Stimulated activated CD8-positive, alpha-beta memory T cell treated with anti-CD3 and anti-CD28 coated beads, Interleukin-15, amount 100 ng/mL, for 1 hour (primary cell): ENCODE results near the gene FUT2.
"Not testable (repeated sequence)": the region's sequence is repeated elsewhere in the genome, so short reads cannot be mapped to it uniquely, and the experiment has no call there.

Source experiments
- DNase-seq: peaks from one replicate; pipeline ENCODE4 v3.0.0-alpha.2; 2020; ENCODE audit warnings: low read depth

FUT2 gene

DNA sequence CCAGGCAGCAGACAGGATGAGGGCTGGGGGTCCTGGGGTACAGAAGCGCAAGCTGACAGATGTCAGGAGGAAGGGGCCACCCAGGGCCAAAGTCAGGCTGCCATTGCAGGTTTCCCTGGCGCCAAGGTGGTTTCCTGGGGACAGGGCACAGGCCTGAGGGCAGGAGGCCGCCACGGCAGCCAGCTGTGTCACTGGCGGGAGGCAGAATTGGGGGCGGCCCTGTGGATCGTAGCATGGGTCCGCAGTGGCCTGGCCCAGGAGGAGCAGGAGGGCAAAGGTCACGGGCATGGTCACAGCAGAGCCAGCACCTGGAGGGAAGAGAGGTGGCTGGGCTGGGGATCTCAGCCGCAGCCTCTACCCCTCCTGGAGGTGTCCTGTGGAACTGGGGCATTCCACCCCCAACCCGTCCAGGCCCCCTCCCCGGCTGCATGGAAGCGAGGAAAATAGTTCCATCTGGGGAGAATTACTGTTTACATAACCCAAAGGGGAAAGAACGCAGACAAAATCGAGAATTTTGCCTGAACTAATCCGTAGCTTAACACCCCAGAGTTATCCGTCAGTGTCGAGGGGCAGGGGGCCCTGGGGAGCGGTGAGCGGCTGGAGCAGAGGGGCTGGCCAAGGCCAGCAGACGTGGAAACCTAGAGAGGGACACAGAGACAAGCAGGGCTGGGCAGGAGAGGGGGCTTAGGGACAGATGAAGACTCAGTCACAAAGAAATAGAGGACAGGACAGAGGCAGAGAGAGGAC lies 24.9 kb upstream of the FUT2 start:
- DNase-seq, result no peak

DNA sequence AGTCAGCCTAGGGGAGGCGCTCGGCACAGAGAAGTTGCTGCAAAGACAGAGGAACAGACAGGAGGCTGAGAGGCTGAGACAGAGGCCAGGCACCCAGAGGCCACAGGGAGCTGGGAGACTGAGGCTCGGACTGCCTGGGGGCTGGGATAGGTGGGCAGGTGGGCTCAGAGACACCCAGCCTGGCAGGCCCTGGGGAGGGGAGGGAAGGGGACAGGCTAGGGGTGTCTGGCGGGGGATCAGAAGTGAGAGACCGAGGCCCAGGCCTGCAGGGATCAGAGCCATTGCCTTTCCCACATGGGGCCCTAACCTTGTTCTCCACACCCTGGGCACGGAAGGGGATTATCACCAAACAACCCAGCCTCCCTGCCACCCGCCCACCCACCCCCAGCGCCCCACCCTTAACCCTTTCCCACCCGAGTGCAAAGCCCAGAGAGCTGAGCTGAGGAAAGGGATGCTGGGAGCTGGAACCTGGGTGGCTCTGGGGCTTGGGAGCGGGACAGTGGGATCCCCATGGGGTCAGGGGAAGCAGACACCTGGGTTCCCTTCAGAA lies 24.2 kb upstream of the FUT2 start:
- no peak for DNase-seq

DNA sequence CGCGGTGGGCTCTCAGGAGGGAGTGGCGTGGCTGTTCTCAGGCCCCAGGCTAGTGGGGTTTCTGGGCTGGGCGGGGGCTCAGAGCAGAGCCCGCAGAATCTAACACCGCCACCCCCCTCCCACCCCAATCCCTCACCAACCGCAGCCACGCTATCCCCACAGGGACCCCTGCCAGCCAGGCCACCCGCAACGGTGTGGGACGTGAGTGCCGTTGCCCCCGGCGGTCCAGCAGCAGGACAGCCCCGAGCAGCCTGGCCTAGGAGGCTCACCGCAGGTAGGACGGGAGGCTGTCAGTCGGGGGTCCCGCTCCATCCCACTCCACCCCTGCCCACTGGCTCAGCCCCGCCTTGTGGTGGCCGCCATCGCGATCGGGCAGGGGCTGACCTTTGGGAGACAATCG lies 22.8 kb upstream of the FUT2 start, which contains the start of gene NTN5:
NTN5 (minus strand) TSS at position 24 of the 400 bp plus-strand sequence. CDS start 2,031 bp downstream, outside the sequence.
- DNase-seq, result no peak

DNA sequence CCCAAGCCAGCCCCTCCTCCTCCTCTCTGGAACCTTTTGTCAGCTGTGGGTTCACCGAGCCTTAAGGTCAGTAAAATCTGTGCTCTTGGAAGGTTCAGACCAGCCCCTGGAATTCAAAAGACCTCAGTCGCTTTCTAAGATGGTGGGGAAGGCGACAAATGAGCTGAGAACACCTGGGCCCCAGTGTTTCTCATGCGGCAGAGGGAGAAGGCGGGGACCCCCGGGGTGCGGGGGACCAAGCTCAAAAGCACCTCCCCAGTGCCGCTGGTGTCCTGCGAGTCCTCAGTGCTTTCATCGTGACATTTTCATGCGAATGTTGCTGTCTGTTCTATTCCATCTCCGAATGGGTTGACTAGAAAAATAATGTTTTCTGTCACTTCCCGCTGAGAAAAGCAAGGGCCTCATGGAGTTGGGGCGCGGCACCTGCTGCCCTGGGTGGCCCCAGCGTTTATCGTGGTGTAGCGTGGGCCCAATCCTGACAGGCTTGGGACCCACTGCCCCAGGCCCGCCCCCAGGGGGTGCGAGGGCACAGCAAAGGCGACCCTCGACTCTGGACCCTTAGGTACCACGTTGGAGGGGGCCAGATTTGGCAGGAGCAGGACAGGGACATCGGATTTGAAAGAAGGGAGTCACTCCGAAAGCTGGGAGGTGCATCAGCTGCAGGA lies 22.2 kb upstream of the FUT2 start:
- no peak for DNase-seq

DNA sequence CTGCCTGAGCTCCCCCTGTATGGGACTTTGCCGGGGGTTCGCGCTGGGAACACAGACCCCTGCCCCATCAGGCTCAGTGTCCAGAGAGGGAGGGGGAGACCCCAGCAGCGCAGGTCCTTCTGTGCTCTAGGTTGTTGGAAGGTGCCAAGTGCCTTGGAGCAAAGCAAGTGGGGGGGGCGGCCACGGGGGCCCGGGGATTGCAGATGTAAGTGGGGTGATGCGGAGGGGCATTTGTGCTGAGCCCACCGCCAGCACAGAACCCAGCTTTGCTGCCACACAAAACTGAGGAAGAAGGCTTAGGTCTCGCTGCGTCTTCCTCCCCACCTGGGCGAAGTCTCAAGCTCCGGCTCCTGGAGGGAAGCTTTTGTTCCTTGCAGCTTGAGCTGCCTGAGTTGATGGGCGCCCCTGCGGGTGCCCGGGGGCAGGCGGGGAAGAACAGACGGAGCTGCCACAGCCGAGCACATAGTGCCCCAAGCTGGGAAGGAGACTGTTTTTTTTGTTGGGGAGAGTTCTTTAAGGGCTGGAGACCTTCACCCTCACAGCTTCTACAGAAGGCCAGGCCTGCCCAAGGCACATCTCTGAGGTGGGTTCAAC lies 21.5 kb upstream of the FUT2 start:
- DNase-seq, result no peak

DNA sequence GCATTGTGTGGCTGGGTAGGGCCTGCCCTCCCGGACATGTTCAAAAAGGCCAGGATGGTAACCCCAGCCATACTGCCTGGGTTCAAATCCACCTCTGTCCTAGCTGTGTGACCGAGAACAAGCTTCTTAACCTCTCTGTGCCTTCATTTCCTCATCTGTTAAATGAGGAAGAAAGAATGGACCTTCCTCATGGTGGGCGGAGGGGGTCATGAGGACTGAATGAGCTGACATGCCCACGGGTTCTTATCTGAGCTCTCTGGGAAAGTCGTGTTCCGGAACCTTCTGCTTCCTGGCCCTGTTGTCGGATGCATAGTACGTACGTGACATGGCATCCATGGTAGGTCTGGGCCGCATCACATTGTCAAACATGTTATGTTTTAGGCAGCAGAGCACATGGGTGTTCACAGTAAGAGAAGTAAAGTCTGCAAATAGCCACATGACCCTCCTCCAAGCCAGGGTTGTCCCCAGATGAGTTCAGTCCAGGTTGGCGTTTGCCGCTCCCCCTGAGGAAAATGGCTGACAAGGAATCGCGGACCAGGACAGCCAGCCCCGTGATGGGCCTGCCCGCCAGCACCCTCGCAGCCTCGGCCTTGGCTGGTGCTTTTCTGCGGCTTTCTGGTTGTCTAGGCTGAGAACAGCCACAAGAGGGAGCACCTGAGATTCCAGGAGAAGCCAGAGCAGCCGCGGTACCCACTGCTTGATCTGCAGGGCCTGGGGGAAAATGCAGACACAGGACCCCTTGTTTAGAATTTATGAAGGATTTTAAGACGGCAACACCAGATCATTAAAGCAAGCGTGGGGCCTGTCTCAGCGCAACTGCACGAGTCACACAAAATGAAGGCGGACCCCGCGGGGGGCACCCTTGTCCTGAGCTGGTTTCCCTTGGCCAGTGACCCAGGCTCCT lies 20.6 kb upstream of the FUT2 start:
- peak; percentile 54 for DNase-seq

DNA sequence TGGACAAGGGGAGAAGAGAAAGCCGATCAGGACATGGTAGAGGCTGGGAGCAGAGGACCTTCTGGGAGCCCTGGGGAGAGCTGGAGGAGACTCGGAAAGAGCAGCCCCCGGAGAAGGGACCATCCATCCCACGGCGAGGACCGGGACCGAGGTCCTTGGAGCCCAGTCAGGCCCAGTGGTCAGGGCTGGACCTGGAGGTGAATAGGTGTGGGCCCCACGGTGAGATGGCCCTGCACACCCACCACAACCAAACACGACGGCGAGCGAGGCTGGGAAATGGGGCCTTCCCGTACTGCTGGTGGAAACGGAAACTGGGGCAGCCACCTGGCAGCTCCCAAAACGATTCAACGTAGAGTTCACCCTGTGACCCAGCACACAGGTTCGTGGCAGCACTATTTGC lies 19.3 kb upstream of the FUT2 start:
- no peak for DNase-seq

DNA sequence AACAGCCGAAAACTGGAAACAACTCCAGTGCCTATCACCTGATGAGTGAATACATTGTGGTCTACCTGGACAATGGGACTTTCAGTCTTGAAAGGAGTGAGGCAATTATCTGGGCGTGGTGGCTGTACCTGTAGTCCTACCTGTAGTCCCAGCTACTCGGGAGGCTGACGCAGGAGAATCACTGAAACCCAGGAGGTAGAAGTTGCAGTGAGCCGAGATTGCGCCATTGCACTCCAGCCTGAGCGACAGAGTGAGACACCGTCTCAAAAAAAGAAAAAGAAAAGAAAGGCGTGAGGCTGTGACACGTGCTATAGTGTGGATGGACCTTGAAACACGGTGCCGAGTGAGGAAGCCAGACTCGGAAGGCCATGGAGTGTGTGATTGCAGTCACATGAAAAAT lies 18.9 kb upstream of the FUT2 start:
- no peak for DNase-seq

DNA sequence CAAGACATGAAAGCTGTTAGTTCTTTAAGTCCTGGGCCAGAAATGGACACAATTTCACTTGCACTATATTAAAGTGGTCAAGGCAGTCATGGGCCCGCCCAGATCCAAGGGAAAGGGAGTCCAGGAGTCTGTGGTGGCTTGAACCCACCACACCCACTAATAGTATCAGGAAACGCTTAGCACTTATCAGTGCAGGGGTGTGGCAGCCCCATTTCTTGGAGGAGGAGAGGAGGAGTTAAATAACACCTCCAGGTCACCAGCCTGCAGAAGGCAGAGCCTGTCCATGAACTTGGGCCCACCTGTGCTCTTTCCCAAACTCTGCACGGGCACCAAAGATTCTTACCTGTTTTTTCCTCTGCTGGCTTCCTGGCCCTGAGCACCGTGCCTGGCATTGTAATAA lies 17.6 kb upstream of the FUT2 start:
- DNase-seq, result no peak

DNA sequence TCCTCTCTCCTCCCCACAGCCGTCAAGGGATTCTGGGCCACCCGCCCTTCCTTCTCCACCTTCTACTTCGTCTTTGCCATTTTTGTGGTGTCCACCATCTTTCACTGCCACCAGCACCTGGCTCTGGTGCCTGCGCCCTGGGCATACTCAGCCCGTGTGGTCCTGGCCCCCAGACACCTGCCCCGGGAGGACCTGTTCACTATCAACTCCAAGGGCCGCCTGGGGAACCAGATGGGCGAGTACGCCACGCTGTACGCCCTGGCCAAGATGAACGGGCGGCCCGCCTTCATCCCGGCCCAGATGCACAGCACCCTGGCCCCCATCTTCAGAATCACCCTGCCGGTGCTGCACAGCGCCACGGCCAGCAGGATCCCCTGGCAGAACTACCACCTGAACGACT lies 15.8 kb upstream of the FUT2 start:
- DNase-seq, result not testable (repeated sequence)

DNA sequence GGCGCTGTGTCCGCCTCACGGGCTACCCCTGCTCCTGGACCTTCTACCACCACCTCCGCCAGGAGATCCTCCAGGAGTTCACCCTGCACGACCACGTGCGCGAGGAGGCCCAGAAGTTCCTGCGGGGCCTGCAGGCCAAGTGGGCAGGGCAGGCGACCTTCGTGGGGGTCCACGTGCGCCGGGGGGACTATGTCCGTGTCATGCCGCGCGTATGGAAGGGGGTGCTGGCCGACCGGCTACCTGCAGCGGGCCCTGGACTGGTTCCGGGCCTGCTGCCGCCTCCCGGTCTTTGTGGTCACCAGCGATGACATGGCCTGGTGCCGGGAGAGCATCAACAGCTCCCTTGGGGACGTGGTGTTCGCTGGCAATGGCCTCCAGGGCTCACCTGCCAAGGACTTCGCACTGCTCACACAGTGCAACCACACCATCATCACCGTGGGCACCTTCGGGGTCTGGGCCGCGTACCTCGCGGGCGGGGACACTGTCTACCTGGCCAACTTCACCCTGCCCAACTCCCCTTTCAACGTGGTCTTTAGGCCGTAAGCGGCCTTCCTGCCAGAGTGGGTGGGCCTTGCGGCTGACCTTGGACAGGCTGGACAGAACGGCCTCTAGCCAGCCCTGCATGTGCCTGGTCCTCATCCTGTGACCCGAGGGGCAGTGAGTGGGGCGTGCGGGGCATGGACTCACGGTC lies 15.2 kb upstream of the FUT2 start:
- DNase-seq, result no peak

DNA sequence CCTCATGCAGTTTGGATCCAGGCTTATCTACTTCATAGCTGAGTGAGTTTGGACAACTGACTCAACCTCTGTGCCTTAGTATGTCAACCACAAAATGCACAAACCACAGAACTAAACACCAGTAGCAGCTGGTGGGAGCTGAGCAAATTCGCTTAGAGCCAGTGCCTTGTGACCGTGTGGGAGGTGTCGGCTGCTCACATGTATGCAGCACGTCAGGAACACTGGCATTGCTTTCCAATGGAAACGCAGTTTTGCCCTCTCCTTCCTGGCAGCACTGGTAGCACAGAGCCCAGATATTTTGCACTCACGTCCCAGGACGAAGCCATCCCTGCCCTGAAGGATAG lies 14.7 kb upstream of the FUT2 start:
- DNase-seq, result no peak

DNA sequence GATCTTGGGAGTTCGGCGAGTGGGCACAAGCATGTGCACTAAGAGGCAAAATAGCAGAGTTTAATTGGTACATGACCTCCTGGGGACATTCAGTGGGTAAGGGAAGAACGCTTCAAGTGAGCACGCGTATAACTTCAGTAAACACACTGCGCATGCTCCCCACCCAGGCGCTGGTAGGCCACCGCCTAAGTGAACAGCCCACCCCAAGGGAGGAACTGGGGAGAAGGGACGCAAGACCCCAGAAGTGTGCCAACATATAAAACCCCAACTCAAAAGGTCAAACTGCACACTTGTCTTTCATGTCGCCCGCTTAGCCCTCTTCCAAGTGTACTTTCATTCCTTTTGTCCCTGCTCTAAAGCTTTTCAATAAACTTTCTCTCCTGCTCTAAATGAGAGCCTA lies 12.4 kb upstream of the FUT2 start:
- DNase-seq, result no peak

DNA sequence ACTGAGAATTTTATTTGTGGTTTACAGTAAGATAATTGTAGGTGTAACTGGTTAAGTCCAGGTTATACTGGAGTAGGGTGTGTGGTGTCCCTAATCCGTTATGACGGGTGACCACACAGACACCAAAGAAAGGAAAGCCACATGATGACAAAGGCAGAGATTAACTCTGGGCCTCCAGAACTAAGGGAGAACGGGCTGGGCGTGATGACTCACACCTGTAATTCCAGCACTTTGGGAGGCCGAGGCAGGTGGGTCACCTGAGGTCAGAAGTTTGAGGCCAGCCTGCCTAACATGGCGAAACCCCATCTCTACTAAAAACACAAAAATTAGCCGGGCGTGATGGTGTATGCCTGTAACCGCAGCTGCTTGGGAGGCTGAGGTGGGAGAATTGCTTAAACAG lies 10.2 kb upstream of the FUT2 start:
- DNase-seq, result no peak

DNA sequence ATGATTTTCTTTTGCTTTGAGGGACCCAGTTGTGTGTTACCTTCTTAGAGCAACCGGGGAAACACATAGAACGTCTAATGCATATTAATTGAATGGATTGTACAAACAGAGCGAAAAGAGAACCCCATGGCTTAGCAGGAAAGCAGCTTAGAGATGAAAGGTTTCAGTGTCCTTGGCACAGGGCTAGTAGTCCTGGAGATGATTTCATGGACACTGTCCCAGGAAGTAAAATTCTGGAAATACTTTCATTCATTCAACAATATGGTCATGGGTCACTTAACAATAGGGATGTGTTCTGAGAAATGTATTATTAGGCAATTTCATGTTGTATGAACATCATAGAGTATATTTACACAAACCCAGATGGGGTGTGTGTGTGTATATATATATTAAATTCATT lies 9.7 kb upstream of the FUT2 start:
- DNase-seq, result no peak

DNA sequence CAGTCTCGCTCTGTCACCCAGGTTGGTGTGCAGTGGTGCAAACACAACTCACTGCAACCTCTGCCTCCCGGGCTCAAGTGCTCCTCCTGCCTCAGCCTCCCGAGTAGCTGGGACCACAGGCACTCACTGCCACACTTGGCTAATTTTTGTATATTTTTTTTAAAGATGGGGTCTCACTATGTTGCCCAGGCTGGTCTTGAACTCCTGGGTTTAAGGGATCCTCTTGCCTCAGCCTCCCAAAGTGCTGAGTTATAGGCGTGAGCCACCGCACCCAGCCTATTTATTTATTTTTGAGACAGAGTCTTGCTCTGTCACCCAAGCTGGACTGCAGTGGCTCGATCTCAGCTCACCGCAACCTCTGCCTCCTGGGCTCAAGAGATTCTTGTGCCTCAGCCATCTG lies 9.1 kb upstream of the FUT2 start:
- not testable (repeated sequence) for DNase-seq

DNA sequence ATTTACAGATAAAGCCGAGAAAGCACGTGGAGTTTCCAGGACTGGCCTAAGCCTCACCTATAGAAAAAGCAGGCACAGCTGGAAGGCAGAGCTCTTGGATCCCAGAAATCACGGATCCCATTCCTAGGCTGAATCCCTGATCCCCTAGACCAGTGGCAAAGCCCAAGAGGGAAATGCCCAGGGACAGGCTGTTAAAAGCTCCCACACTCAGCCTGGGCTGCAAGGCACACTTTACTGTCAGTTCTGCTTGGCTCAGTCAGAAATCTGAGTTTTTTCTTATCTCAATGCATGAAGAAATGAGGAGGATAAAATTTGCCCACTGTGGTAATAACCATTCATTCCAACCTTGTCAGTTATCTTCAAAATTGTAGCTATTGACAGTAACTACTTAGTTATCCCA lies 8.0 kb upstream of the FUT2 start:
- DNase-seq, result no peak

DNA sequence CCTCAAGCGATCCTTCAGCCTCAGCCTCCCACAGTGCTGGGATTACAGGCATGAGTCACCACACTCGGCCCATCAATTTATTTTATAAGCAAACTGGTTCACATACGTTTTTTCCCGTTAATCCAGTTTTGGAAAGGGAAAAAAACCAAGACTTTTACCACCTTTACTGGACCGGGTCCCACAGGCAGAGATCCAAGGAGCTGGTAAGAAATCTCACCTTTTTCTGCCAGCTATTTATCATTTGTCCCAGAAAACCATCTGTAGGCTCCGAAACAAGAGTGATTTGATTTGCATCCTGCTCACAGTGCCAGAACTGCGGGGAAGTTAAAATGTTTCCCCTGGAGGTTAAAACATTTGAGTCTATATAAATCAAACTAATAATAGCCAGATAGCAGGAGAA lies 6.3 kb upstream of the FUT2 start:
- DNase-seq, result no peak

DNA sequence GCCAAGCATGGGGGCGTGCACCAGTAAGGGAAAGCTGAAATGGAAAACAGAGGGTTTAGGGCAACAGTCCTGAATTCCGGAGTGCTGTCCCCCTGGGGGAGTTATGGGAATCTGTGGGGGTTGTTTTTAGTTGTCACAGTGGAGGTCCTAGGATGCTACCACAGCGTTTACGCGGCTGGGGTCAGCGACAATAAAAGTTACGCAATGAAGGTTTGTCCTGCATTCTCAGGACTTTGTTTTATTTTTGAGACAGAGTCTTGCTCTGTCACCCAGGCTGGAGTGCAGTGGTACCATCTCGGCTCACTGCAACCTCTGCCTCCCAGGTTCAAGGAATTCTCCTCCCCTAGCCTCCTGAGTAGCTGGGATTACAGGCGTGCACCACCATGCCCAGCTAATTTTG lies 2.1 kb upstream of the FUT2 start:
- not testable (repeated sequence) for DNase-seq

DNA sequence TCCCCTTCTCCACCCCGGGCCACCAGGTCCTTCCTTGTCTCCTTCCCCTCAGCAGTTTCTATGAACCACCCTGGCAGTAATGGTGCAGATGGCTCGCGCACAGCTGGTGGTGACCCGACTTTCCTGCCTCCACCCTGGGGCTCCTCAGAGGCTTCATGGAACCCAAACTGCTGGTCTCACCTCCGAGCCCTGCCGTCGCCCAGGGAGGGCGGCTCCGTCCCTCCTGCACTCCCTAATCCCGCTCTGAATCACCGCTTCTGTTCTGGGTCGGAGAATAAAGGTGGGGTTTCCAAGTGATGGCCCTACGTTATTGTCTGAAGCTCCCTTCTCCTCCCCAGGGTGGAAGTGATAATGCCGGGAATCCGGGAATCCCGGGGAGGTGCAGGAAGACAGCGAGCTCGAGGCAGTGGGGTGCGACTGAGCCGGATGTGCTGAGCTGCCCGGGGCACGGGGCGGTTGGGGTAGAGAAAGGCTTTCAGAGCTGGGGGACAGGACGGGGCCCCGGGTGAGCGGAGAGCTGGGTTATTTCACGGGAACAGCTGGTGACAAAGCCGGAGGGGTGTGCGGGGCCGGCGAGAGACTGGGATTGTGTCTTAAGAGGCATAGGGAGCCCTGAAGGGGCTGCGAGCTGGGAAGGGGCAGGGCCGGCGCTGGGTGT lies 711 bp downstream of the FUT2 start:
- no peak for DNase-seq

DNA sequence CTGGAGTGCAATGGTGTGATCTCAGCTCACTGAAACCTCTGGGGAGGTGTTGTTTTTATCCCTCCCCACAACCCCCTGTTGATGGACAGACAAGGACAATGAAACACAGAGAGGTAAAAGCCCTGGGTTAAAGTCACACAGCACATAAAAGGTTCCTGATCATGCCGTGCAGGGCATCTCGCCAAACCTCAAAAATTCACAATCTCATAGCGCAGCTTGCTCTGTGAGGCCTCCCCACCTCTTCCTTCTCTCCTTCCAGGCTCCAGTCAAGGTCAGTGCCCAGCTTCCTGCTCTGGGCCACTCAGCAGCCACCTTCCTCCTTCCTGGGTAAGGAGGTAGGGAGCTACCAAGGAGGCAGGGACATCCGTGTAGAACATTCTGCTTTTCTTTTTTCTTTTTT lies 2.3 kb downstream of the FUT2 start:
- DNase-seq, result no peak
